Ishikawa (cell line): ENCODE results near the gene SH2D6.

Experiments
- CEBPB ChIP-seq: IDR thresholded peaks from 2 replicates; pipeline ENCODE4 v1.6.1; 2012
- CREB1 ChIP-seq: IDR thresholded peaks from 2 replicates; pipeline ENCODE4 v1.6.1; 2012; ENCODE audit warnings: low read depth
- EGR1 ChIP-seq: IDR thresholded peaks from 2 replicates; pipeline ENCODE4 v1.6.1; 2012
- EP300 ChIP-seq: IDR thresholded peaks from 2 replicates; pipeline ENCODE4 v1.6.1; 2012; ENCODE audit warnings: borderline replicate concordance
- FOXM1 ChIP-seq: IDR thresholded peaks from 2 replicates; pipeline ENCODE4 v1.6.1; 2012; ENCODE audit warnings: low read depth, borderline replicate concordance
- NFIC ChIP-seq: IDR thresholded peaks from 2 replicates; pipeline ENCODE4 v1.6.1; 2012
- RAD21 ChIP-seq: IDR thresholded peaks from 2 replicates; pipeline ENCODE4 v1.6.1; 2012; ENCODE audit warnings: low read depth
- TAF1 ChIP-seq: IDR thresholded peaks from 2 replicates; pipeline ENCODE4 v1.6.1; 2012; ENCODE audit warnings: low read depth, mild to moderate bottlenecking
- TCF12 ChIP-seq: IDR thresholded peaks from 2 replicates; pipeline ENCODE4 v1.6.1; 2012; ENCODE audit warnings: low read depth
- TEAD4 ChIP-seq: IDR thresholded peaks from 2 replicates; pipeline ENCODE4 v1.6.1; 2012
- YY1 ChIP-seq: IDR thresholded peaks from 2 replicates; pipeline ENCODE4 v1.6.1; 2012; ENCODE audit warnings: low read depth
- ZBTB7A ChIP-seq: IDR thresholded peaks from 2 replicates; pipeline ENCODE4 v1.6.1; 2012; ENCODE audit warnings: low read depth
- TF ChIP-seq, protein P1 (sequence below): IDR thresholded peaks from 2 replicates; pipeline ENCODE4 v1.6.1; 2012
- TF ChIP-seq, protein P2 (sequence below): IDR thresholded peaks from 2 replicates; pipeline ENCODE4 v1.6.1; 2012; ENCODE audit warnings: low read depth, mild to moderate bottlenecking
- TF ChIP-seq, protein P3 (sequence below): IDR thresholded peaks from 2 replicates; pipeline ENCODE4 v1.6.1; 2012

SH2D6 gene

DNA sequence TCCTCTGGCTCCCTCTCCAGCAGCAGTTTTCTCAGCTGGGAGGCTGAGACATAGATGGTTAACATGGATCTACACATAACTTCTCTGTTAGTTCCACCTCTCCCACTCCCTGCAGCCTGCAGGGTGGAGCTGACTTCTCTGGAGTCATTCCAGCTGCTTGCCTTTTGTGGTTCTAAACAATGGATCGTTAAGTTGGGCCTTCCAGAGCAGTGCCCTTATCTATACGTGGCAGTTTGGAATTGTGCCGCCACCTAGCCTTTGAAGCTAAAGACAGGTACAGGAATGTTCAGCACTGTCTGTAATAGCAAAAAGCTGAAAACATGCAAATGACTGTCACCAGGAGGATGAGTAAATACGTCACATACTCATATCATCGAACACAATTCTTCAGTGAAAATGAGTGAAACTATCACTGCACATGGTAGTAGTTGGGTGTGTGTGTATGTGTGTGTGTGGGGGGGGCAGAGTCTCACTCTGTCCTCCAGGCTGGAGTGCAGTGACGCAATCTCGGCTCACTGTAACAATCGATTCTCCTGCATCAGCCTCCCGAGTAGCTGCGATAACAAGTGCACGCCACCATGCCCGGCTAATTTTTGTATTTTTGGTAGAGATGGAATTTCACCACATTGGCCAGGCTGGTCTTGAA, 50.3 kb downstream of the SH2D6 start:
- TF ChIP-seq RAD21 (peak; percentile 46), CEBPB (peak; percentile 87), YY1 (0 out of 2 replicates have a peak, but pooled peaks have one; percentile 39), TAF1 (no peak; the same call in 1 of the 2 replicates), TEAD4 (peak; percentile 68; the same call in 1 of the 2 replicates), CREB1 (no peak), EP300 (no peak), TCF12 (0 out of 2 replicates have a peak, but pooled peaks have one; percentile 37), EGR1 (no peak), NFIC (peak; percentile 88), FOXM1 (no peak), ZBTB7A (no peak)
- TF ChIP-seq, protein P1, sequence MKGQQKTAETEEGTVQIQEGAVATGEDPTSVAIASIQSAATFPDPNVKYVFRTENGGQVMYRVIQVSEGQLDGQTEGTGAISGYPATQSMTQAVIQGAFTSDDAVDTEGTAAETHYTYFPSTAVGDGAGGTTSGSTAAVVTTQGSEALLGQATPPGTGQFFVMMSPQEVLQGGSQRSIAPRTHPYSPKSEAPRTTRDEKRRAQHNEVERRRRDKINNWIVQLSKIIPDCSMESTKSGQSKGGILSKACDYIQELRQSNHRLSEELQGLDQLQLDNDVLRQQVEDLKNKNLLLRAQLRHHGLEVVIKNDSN, result no peak
- TF ChIP-seq, protein P2, sequence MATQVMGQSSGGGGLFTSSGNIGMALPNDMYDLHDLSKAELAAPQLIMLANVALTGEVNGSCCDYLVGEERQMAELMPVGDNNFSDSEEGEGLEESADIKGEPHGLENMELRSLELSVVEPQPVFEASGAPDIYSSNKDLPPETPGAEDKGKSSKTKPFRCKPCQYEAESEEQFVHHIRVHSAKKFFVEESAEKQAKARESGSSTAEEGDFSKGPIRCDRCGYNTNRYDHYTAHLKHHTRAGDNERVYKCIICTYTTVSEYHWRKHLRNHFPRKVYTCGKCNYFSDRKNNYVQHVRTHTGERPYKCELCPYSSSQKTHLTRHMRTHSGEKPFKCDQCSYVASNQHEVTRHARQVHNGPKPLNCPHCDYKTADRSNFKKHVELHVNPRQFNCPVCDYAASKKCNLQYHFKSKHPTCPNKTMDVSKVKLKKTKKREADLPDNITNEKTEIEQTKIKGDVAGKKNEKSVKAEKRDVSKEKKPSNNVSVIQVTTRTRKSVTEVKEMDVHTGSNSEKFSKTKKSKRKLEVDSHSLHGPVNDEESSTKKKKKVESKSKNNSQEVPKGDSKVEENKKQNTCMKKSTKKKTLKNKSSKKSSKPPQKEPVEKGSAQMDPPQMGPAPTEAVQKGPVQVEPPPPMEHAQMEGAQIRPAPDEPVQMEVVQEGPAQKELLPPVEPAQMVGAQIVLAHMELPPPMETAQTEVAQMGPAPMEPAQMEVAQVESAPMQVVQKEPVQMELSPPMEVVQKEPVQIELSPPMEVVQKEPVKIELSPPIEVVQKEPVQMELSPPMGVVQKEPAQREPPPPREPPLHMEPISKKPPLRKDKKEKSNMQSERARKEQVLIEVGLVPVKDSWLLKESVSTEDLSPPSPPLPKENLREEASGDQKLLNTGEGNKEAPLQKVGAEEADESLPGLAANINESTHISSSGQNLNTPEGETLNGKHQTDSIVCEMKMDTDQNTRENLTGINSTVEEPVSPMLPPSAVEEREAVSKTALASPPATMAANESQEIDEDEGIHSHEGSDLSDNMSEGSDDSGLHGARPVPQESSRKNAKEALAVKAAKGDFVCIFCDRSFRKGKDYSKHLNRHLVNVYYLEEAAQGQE, result no peak
- TF ChIP-seq, protein P3, sequence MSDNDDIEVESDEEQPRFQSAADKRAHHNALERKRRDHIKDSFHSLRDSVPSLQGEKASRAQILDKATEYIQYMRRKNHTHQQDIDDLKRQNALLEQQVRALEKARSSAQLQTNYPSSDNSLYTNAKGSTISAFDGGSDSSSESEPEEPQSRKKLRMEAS, result no peak

DNA sequence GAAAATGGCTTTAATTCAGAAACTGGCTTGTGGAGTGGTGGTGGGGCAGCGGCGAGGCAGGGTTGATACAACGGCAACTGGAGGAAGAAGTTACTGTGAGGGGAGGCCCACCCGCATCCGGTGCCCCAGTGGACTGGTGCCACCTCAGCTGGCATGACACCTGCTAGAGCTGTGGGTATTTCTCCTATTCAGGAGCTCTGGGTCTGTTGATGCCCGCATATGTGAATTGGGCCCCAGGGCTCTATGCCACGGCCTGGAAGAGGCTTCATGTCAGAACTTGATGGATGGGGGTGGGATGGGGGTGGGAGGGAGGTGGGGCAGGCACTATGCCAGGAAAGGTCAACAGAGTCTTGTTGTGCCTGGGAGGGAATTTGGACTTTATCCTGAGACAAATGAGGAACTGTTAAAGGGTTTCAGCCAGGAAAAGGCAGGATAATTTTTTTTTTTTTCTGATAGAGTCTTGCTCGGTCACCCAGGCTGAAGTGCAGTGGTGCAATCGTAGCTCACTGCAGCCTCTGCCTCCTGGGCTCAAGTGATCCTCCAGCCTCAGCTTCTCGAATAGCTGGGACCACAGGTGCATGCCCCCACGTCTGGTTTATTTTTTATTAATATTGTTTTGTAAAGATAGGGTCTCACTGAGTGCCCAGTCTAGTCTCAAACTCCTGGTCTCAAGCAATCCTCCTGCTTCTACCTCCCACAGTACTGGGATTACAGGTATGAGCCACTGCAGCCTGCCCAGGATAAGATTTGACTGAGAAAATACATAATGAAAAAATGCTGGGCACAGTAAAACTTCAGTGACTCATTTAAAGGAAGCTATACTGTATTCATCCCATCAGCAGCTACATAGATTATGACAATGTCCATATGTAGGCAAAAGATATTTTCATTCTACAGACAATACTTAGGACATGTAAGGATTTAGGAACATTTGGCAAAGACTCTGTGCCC, 52.6 kb downstream of the SH2D6 start:
- TF ChIP-seq TEAD4, result no peak
- 0 out of 2 replicates have a peak, but pooled peaks have one; percentile 20 for TF ChIP-seq NFIC

DNA sequence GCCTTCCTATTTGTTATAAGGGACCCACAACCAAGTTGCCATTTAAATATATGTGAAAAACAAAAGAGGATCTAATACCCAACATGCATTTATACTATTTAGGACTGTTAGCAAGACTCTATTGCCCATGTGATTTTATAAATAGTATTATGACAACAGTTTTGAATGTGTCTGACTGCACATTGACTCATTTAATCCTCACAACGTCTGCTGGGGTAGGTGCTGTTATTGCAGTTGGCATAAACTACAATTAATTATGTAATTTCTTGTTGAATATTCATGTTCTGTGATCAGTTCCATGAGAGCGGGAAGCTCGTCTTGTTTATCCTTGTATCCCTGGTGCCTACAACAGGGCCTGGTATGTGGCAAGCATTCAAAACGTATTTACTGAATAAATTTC, 53.7 kb downstream of the SH2D6 start:
- TF ChIP-seq ZBTB7A, result no peak
- TF ChIP-seq FOXM1, result no peak
- no peak for TF ChIP-seq NFIC
- TF ChIP-seq TAF1, result no peak
- TF ChIP-seq, protein P2, result no peak
- no peak for TF ChIP-seq TCF12
- no peak for TF ChIP-seq YY1
- no peak for TF ChIP-seq RAD21
- TF ChIP-seq, protein P3, result no peak
- TF ChIP-seq TEAD4, result no peak
- no peak for TF ChIP-seq EP300
- TF ChIP-seq CREB1, result no peak
- TF ChIP-seq, protein P1, result no peak
- TF ChIP-seq CEBPB, result no peak
- TF ChIP-seq EGR1, result no peak

DNA sequence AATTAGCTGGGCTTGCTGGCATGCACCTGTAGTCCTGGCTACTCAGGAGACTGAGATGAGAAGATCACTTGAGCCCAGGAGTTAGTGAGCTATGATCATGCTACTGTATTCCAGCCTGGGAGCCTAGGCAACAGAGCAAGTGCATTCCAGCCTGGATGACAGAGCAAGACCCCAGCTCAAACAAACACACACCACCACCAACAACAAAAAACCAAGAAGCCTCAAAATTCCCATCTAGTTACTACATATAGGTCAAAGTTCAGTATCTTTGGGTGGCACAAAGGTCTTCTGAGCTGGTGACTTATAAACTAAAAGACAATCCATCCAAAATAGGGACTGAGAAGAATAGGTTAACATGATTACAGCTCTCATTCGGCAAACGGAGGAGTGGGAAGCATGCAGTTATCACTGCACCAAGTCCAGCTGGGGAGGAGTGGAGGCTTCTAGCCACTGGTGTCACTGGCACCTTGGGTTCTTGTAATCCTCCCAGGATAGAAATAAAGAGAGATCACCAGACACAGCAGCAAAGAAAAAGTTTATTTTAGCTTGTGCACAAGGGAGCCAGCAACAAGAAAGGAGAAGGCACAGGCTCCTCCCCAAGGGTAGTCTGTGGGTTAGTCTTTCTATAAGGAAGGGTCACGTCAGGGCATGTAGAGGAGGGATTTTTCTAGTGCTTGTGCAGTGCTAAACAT, 57.4 kb downstream of the SH2D6 start:
- no peak for TF ChIP-seq YY1
- no peak for TF ChIP-seq ZBTB7A
- TF ChIP-seq, protein P1, result no peak
- TF ChIP-seq TCF12, result no peak
- TF ChIP-seq, protein P3, result no peak
- no peak for TF ChIP-seq TEAD4
- no peak for TF ChIP-seq EP300
- no peak for TF ChIP-seq RAD21
- no peak for TF ChIP-seq CREB1
- no peak for TF ChIP-seq CEBPB
- TF ChIP-seq FOXM1, result no peak
- no peak for TF ChIP-seq TAF1
- no peak for TF ChIP-seq NFIC
- TF ChIP-seq EGR1, result no peak
- TF ChIP-seq, protein P2, result no peak
